ENCODE data around the gene HS6ST3.

DNA sequence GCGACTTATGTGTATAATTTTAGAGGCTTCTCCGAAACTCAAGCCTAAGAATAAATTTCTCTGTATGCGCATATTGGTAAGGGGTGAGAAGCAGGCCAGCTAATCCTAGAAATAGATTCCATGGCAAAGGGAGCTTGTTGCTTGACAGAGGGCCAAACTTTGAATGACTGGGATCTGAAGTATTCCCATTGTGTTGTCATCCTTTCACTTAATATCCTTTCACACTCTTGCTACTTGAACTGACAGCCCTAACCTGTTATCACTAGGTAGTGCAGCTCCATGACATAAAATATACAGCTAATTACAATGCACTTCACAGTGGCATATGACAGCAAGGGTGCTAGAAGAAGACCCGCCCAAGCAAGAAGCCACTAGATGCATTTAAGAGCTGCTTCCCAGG, 594.6 kb downstream of the HS6ST3 start:
- no peak for TF ChIP-seq CTCF (IDR thresholded peaks at IDR 0.05)
- no peak for TF ChIP-seq POLR2AphosphoS5 (IDR thresholded peaks at IDR 0.05)
- no peak for TF ChIP-seq POLR2A (IDR thresholded peaks at IDR 0.05)
- TF ChIP-seq EP300 (IDR thresholded peaks at IDR 0.05) = no peak
